H1 (cell line): ENCODE results near the gene ALLC. TPM values are rescaled to one million over a fixed set of nuclear protein-coding genes. Genes with fewer than 3 reads are reported as not detected.
"Not testable (repeated sequence)": the region's sequence is repeated elsewhere in the genome, so short reads cannot be mapped to it uniquely, and the experiment has no call there.

Source experiments
- CTCF ChIA-PET: fragments of 300-600 bp; sonication (Branson Sonifier 250); formaldehyde crosslinking; loops from one replicate; lab custom pipeline; 2021; ENCODE audit not compliant: partially characterized antibody; lab: Charles Lee
- POLR2A ChIA-PET: fragments of 300-600 bp; sonication (Branson Sonifier 250); formaldehyde crosslinking; loops from one replicate; lab custom pipeline; 2021; ENCODE audit warnings: inconsistent platforms; ENCODE audit not compliant: partially characterized antibody; lab: Charles Lee
- DNase-seq, 2 experiments: peaks; one replicate each; pipeline versions ENCODE4 v3.0.0 to v3.0.0-alpha.2; 2010 to 2022; ENCODE audit warnings: low spot score in 2 of 2, low read depth in 1 of 2, mixed read lengths in 1 of 2
- FAIRE-seq: peaks from 2 replicates; lab custom pipeline; 2011; peaks lifted over from hg19 to GRCh38; lab: Jason Lieb, UNC
- H2AFZ ChIP-seq: 2 replicates; pipeline ENCODE4 v1.8.1; 2012; ENCODE audit warnings: low read length, inconsistent platforms
- H2AK5ac ChIP-seq: 2 replicates; pipeline ENCODE4 v1.6.1; 2013; ENCODE audit warnings: low read depth, low read length
- H2BK120ac ChIP-seq: replicated peaks from 2 replicates; pipeline ENCODE3; 2013; ENCODE audit warnings: low read depth, low read length, inconsistent platforms
- H2BK12ac ChIP-seq: 2 replicates; pipeline ENCODE4 v1.6.1; 2013; ENCODE audit warnings: low read depth, low read length
- H2BK15ac ChIP-seq: 2 replicates; pipeline ENCODE4 v1.6.1; 2013; ENCODE audit warnings: low read length
- H2BK20ac ChIP-seq: 2 replicates; pipeline ENCODE4 v1.6.1; 2013; ENCODE audit warnings: low read length
- H2BK5ac ChIP-seq: 2 replicates; pipeline ENCODE4 v1.6.1; 2013; ENCODE audit warnings: low read depth, low read length
- H3K14ac ChIP-seq: 2 replicates; pipeline ENCODE4 v1.6.1; 2013; ENCODE audit warnings: inconsistent platforms; ENCODE audit not compliant: insufficient read length
- H3K18ac ChIP-seq: 2 replicates; pipeline ENCODE4 v1.6.1; 2013; ENCODE audit warnings: low read length; ENCODE audit errors: extremely low read depth
- H3K23ac ChIP-seq: 2 replicates; pipeline ENCODE4 v1.6.1; 2013; ENCODE audit warnings: inconsistent platforms; ENCODE audit not compliant: insufficient read length
- H3K23me2 ChIP-seq: 2 replicates; pipeline ENCODE4 v1.6.1; 2013; ENCODE audit warnings: low read depth, low read length
- H3K27ac ChIP-seq: 2 replicates; pipeline ENCODE4 v1.6.1; 2011; ENCODE audit warnings: low read depth, low read length, inconsistent platforms
- H3K27me3 ChIP-seq, 4 experiments: replicated peaks in 1 of 4; 1 replicate in 1 of 4; 2 replicates in 3 of 4; pipeline versions ENCODE4 v1.6.1 to v1.8.1; 2011 to 2013; ENCODE audit warnings: low read length in 3 of 4, mild to moderate bottlenecking in 3 of 4, inconsistent platforms in 2 of 4, mixed read lengths in 2 of 4, moderate library complexity in 1 of 4; ENCODE audit not compliant: control insufficient read depth in 3 of 4, insufficient read depth in 3 of 4; ENCODE audit errors: extremely low read depth in 1 of 4
- H3K36me3 ChIP-seq, 4 experiments: 2 replicates each; pipeline versions ENCODE4 v1.6.1 to v1.8.1; 2011 to 2013; ENCODE audit warnings: mild to moderate bottlenecking in 4 of 4, low read length in 3 of 4, moderate library complexity in 2 of 4, control low read depth in 1 of 4, inconsistent platforms in 1 of 4; ENCODE audit not compliant: insufficient read depth in 4 of 4, control insufficient read depth in 2 of 4
- H3K4ac ChIP-seq: replicated peaks from 2 replicates; pipeline ENCODE3; 2013; ENCODE audit warnings: low read length, low read depth, mixed read lengths, inconsistent platforms; ENCODE audit not compliant: insufficient read length
- H3K4me1 ChIP-seq, 4 experiments: replicated peaks in 1 of 4; 1 replicate in 1 of 4; 2 replicates in 3 of 4; pipeline versions ENCODE4 v1.6.1 to v1.8.1; 2011 to 2013; ENCODE audit warnings: low read length in 3 of 4, inconsistent platforms in 2 of 4, mixed read lengths in 1 of 4; ENCODE audit not compliant: insufficient read depth in 4 of 4, control insufficient read depth in 3 of 4
- H3K4me2 ChIP-seq, 2 experiments: 2 replicates each; pipeline versions ENCODE4 v1.6.1 to v1.8.1; 2011 to 2013; ENCODE audit warnings: low read depth in 2 of 2, low read length in 2 of 2, control low read depth in 1 of 2, inconsistent platforms in 1 of 2, mild to moderate bottlenecking in 1 of 2; ENCODE audit not compliant: insufficient read depth in 1 of 2
- H3K4me3 ChIP-seq, 4 experiments: fragments of 200-600, 300-600 bp in 1 of 4; sonication (generic), shearing (Covaris generic), sonication (Bioruptor Twin) in 1 of 4; 2 replicates each; pipeline versions ENCODE4 v1.5.1 to v1.8.1; 2011 to 2016; ENCODE audit warnings: low read length in 4 of 4, low read depth in 3 of 4, control low read depth in 2 of 4, inconsistent platforms in 2 of 4, mild to moderate bottlenecking in 2 of 4, mixed read lengths in 1 of 4, moderate library complexity in 1 of 4; ENCODE audit not compliant: insufficient read depth in 2 of 4; ENCODE audit errors: extremely low read depth in 1 of 4
- H3K56ac ChIP-seq: replicated peaks from 2 replicates; pipeline ENCODE3; 2013; ENCODE audit warnings: low read depth, mild to moderate bottlenecking, mixed read lengths, low read length, inconsistent platforms; ENCODE audit not compliant: insufficient read length
- H3K79me1 ChIP-seq: 2 replicates; pipeline ENCODE4 v1.6.1; 2013; ENCODE audit warnings: low read depth, low read length, control low read depth
- H3K79me2 ChIP-seq, 2 experiments: 2 replicates each; pipeline versions ENCODE4 v1.6.1 to v1.8.1; 2012 to 2013; ENCODE audit warnings: low read length in 2 of 2, mild to moderate bottlenecking in 2 of 2, inconsistent platforms in 1 of 2; ENCODE audit not compliant: insufficient read depth in 2 of 2, control insufficient read depth in 1 of 2
- H3K9ac ChIP-seq, 4 experiments: replicated peaks in 1 of 4; 1 replicate in 1 of 4; 2 replicates in 3 of 4; pipeline versions ENCODE4 v1.6.1 to v1.8.1; 2011 to 2013; ENCODE audit warnings: low read depth in 3 of 4, low read length in 3 of 4, control low read depth in 2 of 4, mild to moderate bottlenecking in 2 of 4, moderate library complexity in 2 of 4, inconsistent platforms in 1 of 4; ENCODE audit errors: extremely low read depth in 1 of 4
- H3K9me3 ChIP-seq, 2 experiments: 2 replicates each; pipeline versions ENCODE4 v1.6.1 to v1.8.1; 2012 to 2013; ENCODE audit warnings: mild to moderate bottlenecking in 2 of 2, moderate library complexity in 2 of 2, control low read depth in 1 of 2, inconsistent platforms in 1 of 2, low read depth in 1 of 2, low read length in 1 of 2, mixed read lengths in 1 of 2; ENCODE audit not compliant: insufficient read depth in 2 of 2
- H4K20me1 ChIP-seq, 2 experiments: replicated peaks in 1 of 2; 2 replicates each; pipeline versions ENCODE3 to v1.8.1; 2011 to 2013; ENCODE audit warnings: inconsistent platforms in 2 of 2, low read length in 2 of 2, mild to moderate bottlenecking in 1 of 2; ENCODE audit not compliant: insufficient read depth in 2 of 2, control insufficient read depth in 1 of 2
- H4K5ac ChIP-seq: 2 replicates; pipeline ENCODE4 v1.6.1; 2013; ENCODE audit warnings: low read length, low read depth, mixed read lengths, inconsistent platforms; ENCODE audit not compliant: insufficient read length
- H4K8ac ChIP-seq: 2 replicates; pipeline ENCODE4 v1.8.0; 2013; ENCODE audit warnings: mild to moderate bottlenecking, moderate library complexity, low read length, inconsistent platforms; ENCODE audit not compliant: insufficient read depth; ENCODE audit errors: extremely low read depth
- H4K91ac ChIP-seq: replicated peaks from 2 replicates; pipeline ENCODE3; 2013; ENCODE audit warnings: low read length, mixed read lengths, inconsistent platforms; ENCODE audit not compliant: insufficient read length
- MAX ChIP-seq: IDR thresholded peaks from 2 replicates; pipeline ENCODE4 v1.6.1; 2012; ENCODE audit warnings: inconsistent platforms
- POLR2AphosphoS5 ChIP-seq: IDR thresholded peaks from 2 replicates; pipeline ENCODE4 v1.6.1; 2011; ENCODE audit warnings: low read depth, low read length
- SP4 ChIP-seq: IDR thresholded peaks from 2 replicates; pipeline ENCODE4 v1.6.1; 2012; ENCODE audit warnings: low read length, inconsistent platforms
- TAF1 ChIP-seq: IDR thresholded peaks from 2 replicates; pipeline ENCODE4 v1.6.1; 2011; ENCODE audit warnings: mild to moderate bottlenecking, low read depth, low read length
- TEAD4 ChIP-seq: IDR thresholded peaks from 2 replicates; pipeline ENCODE4 v1.6.1; 2012; ENCODE audit warnings: low read depth, low read length, inconsistent platforms, mixed read lengths
- WGBS, 2 experiments: shearing (Covaris generic) in 1 of 2; methylation state at CpG; one replicate each; pipeline versions ENCODE4 v1.1.6 to v1.1.7; 2013 to 2015; ENCODE audit warnings: low lambda C conversion rate in 2 of 2, mixed read lengths in 2 of 2, inconsistent platforms in 1 of 2, low coverage in 1 of 2, missing lambda C conversion rate in 1 of 2; ENCODE audit not compliant: insufficient replicate concordance in 2 of 2, insufficient coverage in 1 of 2, insufficient read length in 1 of 2; ENCODE audit errors: extremely low coverage in 1 of 2, missing lambda C conversion rate in 1 of 2; 5-methylcytosine and 5-hydroxymethylcytosine counted together
- polyA plus RNA-seq, 7 experiments: library from polyadenylated mRNA; depleted of rRNA in 3 of 7; stranded (reverse) in 5 of 7; unstranded in 2 of 7; fragments of >200 nt in 5 of 7; fragments of 200-250 nt in 2 of 7; gene quantifications; 1 replicate in 5 of 7; 2 replicates in 1 of 7; 4 replicates in 1 of 7; pipeline versions ENCODE4 v1.2.1 to v1.2.3, GENCODE V29; 2011 to 2013; ENCODE audit warnings: missing spikeins in 2 of 7, mixed read lengths in 2 of 7
- total RNA-seq: library from RNA; stranded (reverse); fragmentation: NEBNext Ultra II Directional; extraction: Animal tissue kit (Norgen Biotek cat#: 25700); gene quantifications from 2 replicates; pipeline ENCODE4 v1.2.1, GENCODE V29; 2021

ALLC gene
- total and polyA plus RNA-seq, 2 of the 8 experiments (the other 6 are each of a cell fraction or from before 2014, with no cell fraction given): not detected

GRCh38 chr2:3659447-3660432, 1.7 kb downstream of the ALLC start (continued):
- TF ChIP-seq MAX (no peak), TEAD4 (no peak), SP4 (no peak), POLR2AphosphoS5 (no peak), TAF1 (no peak)

- not testable (repeated sequence) for H3K27ac ChIP-seq, H3K4me3 ChIP-seq, H2BK12ac ChIP-seq, H4K8ac ChIP-seq, H2BK15ac ChIP-seq, H4K20me1 ChIP-seq, H3K27me3 ChIP-seq, H3K56ac ChIP-seq, H3K9me3 ChIP-seq, H3K14ac ChIP-seq, DNase-seq, H3K4ac ChIP-seq, H2BK5ac ChIP-seq, H2BK120ac ChIP-seq, H4K91ac ChIP-seq, H3K79me1 ChIP-seq, H2AK5ac ChIP-seq, H3K23ac ChIP-seq, FAIRE-seq, H3K23me2 ChIP-seq, H3K9ac ChIP-seq, H2AFZ ChIP-seq, H3K79me2 ChIP-seq, H3K4me2 ChIP-seq, H4K5ac ChIP-seq, H3K36me3 ChIP-seq, H2BK20ac ChIP-seq, H3K18ac ChIP-seq
- CTCF ChIA-PET: interaction anchor here (1.1 to 1.6 kb wide), 3 partner anchors 9 to 33 kb away, joined by 3 to 9 read pairs (median 5); no protein-coding TSS in a partner anchor
- POLR2A ChIA-PET: interaction anchor here (1.3 kb wide), 1 partner anchor 8 kb away, joined by 4 read pairs; no protein-coding TSS in a partner anchor
- H3K4me1 ChIP-seq: peaks cover 5 to 19% (median 9%) of the 10 kb centered on the region in 4 experiments; a peak in 5 of 7 replicates
- 95% methylated on average over 7 of the region's 7 CpGs; no CpG with 5 or more reads in 1 of the 2 experiments for WGBS, 2 experiments
Measured at GRCh38 chr2:3660640-3661039, 2.6 kb downstream of the ALLC start.
